NCI-H2196 treated with DMSO at 0.1 percent for 48 hours (cell line): Measurements from ENCODE around the gene ASIC5.
"Not testable (repeated sequence)": the region's sequence is repeated elsewhere in the genome, so short reads cannot be mapped to it uniquely, and the experiment has no call there.

Experiments used
- DNase-seq: peaks from one replicate; lab custom pipeline; 2025; ENCODE audit not compliant: unreplicated experiment; lab: John Stamatoyannopoulos, UW

Gene ASIC5

GRCh38 chr4:155866177-155866576, at the start of gene ASIC5:
ASIC5 (minus strand) TSS chr4:155866277; CDS start chr4:155866226, 51 bp downstream.
- DNase-seq = no peak

DNA sequence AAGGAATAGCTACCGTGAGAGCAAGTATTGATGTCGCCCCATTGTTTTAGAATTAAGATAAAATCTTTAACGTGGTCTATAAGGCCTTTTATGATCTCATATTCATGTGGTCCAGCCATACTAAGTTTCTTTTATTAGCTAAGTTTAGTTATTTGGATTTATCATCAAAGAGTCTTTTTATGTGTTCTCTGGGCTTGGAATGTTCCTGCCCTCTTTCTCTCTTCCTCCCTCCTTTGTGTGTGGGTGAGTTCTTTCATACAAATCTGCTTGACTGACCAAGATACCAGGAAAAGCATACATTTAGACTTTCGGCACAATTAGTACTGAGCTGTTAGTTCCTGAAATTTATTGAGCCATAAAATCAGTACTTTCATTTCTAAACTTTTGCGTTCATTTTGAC, 48.7 kb upstream of the ASIC5 start:
- no peak for DNase-seq

GRCh38 chr4:155911905-155912304, 45.8 kb upstream of the ASIC5 start:
- no peak for DNase-seq

GRCh38 chr4:155909615-155910226, 43.6 kb upstream of the ASIC5 start:
- no peak for DNase-seq

DNA sequence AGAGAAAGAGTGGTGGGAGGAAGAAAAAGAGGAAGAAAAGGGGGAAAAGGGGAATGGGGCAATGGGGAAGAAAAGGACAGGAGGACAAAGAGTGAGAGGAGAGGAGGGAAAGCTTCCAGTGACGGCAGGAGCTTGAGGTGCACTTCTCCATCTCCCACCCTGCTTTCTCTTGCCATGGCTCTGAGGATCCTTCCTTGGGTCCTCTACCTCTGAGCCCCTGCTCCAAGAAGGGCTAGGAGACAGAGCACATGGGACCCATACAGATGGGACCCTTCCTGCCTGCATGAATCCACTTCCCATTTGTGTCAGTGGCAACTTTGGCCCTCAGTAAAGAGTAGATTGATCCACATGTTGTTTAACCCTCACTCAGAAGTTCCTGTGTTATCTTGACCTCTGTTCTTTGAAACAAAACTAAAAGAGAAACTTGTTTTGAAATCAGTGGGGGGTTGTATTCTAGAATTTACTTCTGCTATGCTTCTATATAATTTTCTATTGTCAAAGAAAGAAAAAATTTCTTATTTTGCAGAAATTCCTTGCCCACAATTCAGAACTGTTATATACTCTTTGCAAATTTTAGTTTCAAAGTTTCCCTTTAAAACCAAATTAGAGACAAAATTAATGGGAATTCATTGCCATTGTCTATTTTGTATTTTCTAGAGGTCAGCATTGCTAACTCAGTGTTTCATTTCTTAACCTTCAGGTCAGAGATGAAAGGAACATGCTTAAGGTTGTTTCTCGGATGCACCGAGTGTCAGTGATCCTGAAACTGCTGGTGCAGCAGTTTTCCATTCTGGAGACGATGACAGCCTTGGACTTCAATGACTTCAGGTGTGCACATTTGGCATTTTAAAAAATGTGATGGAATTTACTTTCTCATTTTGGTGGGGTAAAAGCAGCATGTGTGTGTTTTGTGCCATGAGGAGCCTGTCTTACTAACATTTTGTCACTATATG, 42.4 kb upstream of the ASIC5 start:
- no peak for DNase-seq

DNA sequence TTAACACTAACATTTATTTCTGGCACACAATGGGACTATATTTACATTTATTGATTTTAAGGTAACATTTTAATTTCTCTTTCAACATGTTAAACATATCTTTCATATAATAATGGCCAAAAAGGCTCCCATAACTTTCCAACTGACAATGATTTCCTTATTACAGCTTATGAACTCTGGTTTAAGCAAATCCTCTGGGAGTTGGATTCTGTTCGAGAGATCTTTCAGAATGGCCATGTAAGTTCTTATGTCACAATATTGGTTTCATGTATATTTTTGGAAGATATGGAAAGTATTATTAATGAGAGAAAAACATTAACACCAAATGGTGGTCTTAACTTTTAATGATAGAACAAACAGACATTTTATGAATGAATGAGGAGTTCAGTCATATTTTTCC, 41.5 kb upstream of the ASIC5 start:
- no peak for DNase-seq

DNA sequence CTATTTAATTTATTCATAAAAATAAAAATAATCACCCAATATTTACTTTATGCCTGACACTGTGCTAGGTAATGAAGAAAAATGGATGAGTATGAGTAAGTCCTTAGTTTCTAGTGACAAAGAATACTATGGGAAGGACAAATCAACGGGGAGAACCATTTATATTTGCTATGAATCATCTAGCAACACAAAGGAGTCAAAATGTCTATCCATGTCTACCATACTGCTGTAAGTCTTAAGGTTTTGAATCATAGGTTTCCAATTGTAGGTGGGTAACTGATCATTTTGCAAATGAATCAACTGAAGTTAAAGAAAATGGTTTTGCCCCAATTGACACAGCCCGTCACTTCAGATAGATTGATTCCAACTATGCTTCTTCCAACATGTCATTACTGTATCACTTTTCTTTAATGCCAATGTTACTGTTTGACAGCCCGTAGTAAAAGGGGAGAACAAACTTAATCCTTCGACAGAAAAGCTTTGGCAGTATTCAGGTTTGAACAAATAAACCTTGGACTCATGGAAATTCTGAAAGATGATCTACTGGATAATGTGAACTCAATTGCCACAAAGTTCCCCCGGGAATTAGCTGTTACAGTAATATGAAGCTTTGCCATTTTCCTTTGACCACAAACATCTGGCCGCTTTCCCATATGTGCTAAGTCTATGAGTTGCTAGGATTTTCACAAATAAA, 40.6 kb upstream of the ASIC5 start:
- DNase-seq = no peak

DNA sequence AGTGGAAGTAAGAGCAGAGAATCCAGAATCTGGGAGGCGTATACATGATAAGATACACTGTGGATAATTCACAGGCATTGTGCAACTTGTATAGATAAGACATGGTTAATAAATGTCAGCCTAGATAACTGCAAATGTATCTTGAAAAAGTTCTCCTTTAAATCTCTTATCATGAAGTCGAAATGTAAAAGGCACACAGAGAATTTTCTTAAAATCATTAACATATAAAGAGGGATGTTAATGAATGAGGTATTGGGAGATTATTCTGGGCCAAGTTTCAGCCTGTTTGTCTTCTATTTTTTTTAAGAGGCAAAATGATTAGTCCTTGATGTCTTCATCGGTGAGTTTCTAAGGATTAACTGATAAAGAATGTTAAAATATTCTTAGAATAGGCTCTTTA, 38.3 kb upstream of the ASIC5 start:
- no peak for DNase-seq

GRCh38 chr4:155903453-155903852, 37.4 kb upstream of the ASIC5 start, which contains the start of gene TDO2:
TDO2 (plus strand) TSS chr4:155903696; CDS start chr4:155903759, 63 bp downstream.
- no peak for DNase-seq

- DNase-seq = no peak
Measured at GRCh38 chr4:155901013-155901412, 34.9 kb upstream of the ASIC5 start.

- DNase-seq = no peak
Measured at GRCh38 chr4:155900381-155900780, 34.3 kb upstream of the ASIC5 start.

DNA sequence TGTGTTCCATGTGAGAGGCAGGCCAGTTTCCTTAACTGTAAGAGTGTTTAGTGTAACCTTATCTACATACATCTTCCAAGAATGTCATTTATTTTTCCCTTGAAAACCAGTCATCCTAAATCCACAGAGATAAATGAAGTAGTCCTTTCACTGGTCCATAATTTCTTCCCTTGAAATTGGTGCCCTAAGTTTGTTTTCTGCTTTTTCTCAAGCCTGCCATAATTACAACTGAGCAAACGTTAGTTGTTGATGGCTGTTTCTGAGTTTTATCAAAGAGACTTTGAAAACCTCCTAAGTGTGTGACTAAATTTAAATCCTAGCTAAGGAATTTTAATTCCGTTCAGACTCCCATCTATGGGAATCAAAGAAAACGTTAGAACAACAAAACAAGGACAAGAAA, 33.8 kb upstream of the ASIC5 start:
- DNase-seq = no peak

GRCh38 chr4:155898371-155898770, 32.3 kb upstream of the ASIC5 start:
- not testable (repeated sequence) for DNase-seq

GRCh38 chr4:155891058-155891457, 25.0 kb upstream of the ASIC5 start:
- no peak for DNase-seq

DNA sequence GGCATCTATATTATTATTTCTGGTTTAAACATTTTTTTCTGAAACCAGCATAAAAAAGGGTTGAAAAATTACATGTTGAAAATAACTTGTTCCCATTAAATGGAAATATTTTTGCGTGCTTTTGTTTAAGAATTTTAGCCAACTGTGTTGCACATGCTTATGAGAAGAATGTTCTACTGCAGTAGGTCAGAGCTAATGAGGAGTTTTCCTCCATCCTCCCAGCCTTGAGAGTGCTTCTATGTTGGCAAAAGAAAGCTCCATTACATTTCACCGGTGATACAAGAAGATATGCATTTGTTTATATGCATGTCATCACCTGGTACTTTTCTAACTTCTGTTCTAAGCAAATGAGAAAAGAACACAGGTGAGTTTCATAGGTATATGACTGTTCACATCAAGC, 23.9 kb upstream of the ASIC5 start:
- DNase-seq = no peak

- no peak for DNase-seq
Measured at GRCh38 chr4:155889031-155889793, 23.1 kb upstream of the ASIC5 start.

DNA sequence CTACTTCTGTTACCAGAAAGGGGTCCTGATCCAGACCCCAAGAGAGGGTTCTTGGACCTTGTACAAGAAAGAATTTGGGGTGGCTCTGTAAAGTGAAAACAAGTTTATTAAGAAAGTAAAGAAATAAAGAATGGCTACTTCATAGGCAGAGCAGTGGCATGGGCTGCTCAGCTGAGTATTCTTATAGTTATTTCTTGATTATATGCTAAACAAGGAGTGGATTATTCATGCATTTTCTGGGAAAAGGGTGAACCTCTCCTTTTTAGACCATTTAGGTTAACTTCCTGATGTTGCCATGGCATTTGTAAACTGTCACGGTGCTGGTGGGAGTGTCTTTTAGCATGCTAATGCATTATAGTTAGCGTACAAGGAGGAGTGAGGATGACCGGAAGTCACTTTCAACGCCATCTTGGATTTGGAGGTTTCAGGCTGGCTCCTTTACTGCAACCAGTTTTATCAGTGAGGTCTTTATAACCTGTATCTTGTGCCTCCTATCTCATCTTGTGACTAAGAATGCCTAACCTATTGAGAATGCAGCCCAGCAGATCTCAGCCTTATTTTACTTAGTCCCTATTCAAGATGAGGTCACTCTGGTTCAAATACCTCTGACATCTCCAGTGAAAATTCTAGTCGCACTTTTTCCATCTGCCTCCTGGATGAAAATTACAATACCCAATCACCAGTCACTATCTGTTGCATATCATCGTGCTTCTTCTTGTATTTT, 21.9 kb upstream of the ASIC5 start:
- no peak for DNase-seq

- no peak for DNase-seq
Measured at GRCh38 chr4:155887045-155887444, 21.0 kb upstream of the ASIC5 start.

- DNase-seq = no peak
Measured at GRCh38 chr4:155885666-155886065, 19.6 kb upstream of the ASIC5 start.

DNA sequence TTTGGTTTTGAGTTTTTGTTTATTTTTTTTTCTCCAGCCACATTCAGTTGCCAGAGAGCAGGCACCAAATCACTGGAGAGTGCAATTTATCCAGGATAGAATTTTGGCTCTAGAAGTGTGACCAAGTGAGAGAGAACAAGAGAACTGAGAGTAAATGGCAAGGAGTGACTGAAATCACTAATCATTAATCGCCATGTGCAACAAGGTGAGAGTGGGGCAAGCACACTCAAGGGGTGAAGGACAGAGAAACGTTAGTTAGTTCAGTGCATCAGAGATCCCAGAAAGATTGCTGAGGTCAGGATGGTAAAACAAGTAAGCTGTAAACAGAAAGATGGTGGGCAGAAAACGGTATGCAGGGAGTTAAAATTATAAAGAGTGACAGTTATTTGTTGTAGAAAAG, 17.8 kb upstream of the ASIC5 start:
- no peak for DNase-seq
